ENCODE results near the gene SWI5.
A peak's percentile ranks its signal among the peaks of the same experiment; 100 is the strongest.

Gene SWI5

GRCh38 chr9:128249558-128249907 lies 26.5 kb upstream of the SWI5 start:
- H3K4me3 ChIP-seq (ENCODE audit: insufficient read depth, low read length, poor library complexity, severe bottlenecking): no peak overlapping the region

DNA sequence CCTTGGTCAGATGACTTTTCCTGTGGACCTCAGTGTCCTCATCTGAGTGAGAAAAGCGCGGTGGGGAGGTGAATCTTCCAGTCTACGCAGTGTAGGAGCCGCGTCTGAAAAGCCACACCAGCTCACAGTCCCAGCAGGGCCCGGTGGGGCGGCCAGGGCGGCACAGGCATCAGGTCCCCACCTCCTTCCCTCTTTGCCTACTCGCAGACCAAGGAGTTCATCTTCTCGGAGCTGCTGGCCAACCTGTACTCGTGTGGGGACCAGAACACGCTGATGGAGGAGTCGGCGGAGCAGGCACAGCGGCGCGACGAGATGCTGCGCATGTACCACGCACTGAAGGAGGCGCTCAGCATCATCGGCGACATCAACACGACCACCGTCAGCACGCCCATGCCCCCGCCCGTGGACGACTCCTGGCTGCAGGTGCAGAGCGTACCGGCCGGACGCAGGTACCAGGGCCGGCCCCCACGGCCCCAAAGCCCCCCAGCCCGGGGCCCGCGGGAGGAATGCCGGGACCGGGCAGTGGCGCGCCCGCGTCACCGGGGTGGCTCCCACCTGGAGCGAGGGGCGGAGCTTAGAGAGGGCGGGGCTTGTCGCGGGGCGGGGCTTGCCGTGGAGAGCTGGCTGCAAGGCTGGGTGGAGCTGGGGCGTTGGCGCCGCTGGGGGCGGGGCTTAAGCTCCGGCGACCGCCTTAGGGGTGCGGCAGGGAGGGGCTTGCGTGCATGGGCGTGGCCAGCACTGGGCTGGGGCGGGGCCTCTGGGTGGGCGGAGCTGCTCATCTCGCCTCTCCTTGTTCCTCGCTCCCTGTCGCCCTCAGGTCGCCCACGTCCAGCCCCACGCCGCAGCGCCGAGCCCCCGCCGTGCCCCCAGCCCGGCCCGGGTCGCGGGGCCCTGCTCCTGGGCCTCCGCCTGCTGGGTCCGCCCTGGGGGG lies 25.9 kb upstream of the SWI5 start:
- Histone ChIP-seq H3K79me2 (ENCODE audit: insufficient read depth, low read length) (no peaks in the 10 kb centered on the region), H3F3A (ENCODE audit: insufficient read depth) (0 out of 2 replicates have a peak, but pooled peaks cover 3% of the 10 kb centered on the region), H3K9me3 (ENCODE audit: insufficient read depth, low read length) (no peaks in the 10 kb centered on the region), H4K20me1 (ENCODE audit: low read depth, low read length) (no peaks in the 10 kb centered on the region), H3K27me3 (ENCODE audit: low read length) (no peaks in the 10 kb centered on the region), H3K4me2 (ENCODE audit: low read depth, low read length, poor library complexity, severe bottlenecking) (peak overlapping the region; percentile 56), H3K27ac (ENCODE audit: low read depth, low read length) (no peak overlapping the region), H3K9me2 (replicated peaks; ENCODE audit: insufficient read depth, low read length) (no peaks in the 10 kb centered on the region), H3K36me3 (ENCODE audit: low read length) (no peaks in the 10 kb centered on the region), H3K9ac (ENCODE audit: low read length) (peak overlapping the region; percentile 17; the same call in 1 of the 2 replicates), H3K4me3 (ENCODE audit: insufficient read depth, low read length, poor library complexity, severe bottlenecking) (peak overlapping the region; percentile 54), H2AFZ (ENCODE audit: low read depth, low read length, severe bottlenecking) (peak overlapping the region; percentile 72)
- TF ChIP-seq EZH2phosphoT487 (conservative IDR thresholded peaks at IDR 0.05; ENCODE audit: low read length): no peak
- TF ChIP-seq, protein P1, sequence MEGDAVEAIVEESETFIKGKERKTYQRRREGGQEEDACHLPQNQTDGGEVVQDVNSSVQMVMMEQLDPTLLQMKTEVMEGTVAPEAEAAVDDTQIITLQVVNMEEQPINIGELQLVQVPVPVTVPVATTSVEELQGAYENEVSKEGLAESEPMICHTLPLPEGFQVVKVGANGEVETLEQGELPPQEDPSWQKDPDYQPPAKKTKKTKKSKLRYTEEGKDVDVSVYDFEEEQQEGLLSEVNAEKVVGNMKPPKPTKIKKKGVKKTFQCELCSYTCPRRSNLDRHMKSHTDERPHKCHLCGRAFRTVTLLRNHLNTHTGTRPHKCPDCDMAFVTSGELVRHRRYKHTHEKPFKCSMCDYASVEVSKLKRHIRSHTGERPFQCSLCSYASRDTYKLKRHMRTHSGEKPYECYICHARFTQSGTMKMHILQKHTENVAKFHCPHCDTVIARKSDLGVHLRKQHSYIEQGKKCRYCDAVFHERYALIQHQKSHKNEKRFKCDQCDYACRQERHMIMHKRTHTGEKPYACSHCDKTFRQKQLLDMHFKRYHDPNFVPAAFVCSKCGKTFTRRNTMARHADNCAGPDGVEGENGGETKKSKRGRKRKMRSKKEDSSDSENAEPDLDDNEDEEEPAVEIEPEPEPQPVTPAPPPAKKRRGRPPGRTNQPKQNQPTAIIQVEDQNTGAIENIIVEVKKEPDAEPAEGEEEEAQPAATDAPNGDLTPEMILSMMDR (IDR thresholded peaks at IDR 0.05; ENCODE audit: insufficient read depth, low read length, poor library complexity, severe bottlenecking): no peak

More at GRCh38 chr9:128249558-128249907, 26.5 kb upstream of the SWI5 start:
- Histone ChIP-seq H3K9me2 (replicated peaks; ENCODE audit: insufficient read depth, low read length) (no peaks in the 10 kb centered on the region), H3K36me3 (ENCODE audit: low read length) (no peaks in the 10 kb centered on the region), H3K9me3 (ENCODE audit: insufficient read depth, low read length) (no peaks in the 10 kb centered on the region), H3K4me2 (ENCODE audit: low read depth, low read length, poor library complexity, severe bottlenecking) (peak overlapping the region; percentile 56), H3K27me3 (ENCODE audit: low read length) (no peaks in the 10 kb centered on the region), H4K20me1 (ENCODE audit: low read depth, low read length) (no peaks in the 10 kb centered on the region), H3K79me2 (ENCODE audit: insufficient read depth, low read length) (no peaks in the 10 kb centered on the region), H3F3A (ENCODE audit: insufficient read depth) (0 out of 2 replicates have a peak, but pooled peaks cover 3% of the 10 kb centered on the region), H2AFZ (ENCODE audit: low read depth, low read length, severe bottlenecking) (peak overlapping the region; percentile 72), H3K9ac (ENCODE audit: low read length) (0 out of 2 replicates have a peak overlapping the region, but pooled peaks have one; percentile 17), H3K27ac (ENCODE audit: low read depth, low read length) (no peak overlapping the region)
- no peak for TF ChIP-seq EZH2phosphoT487 (conservative IDR thresholded peaks at IDR 0.05; ENCODE audit: low read length)
- TF ChIP-seq, protein P1 (IDR thresholded peaks at IDR 0.05; ENCODE audit: insufficient read depth, low read length, poor library complexity, severe bottlenecking): no peak

GRCh38 chr9:128250839-128251731 lies 25.0 kb upstream of the SWI5 start:
- Histone ChIP-seq H2AFZ (ENCODE audit: low read depth, low read length, severe bottlenecking) (no peak overlapping the region), H3K4me2 (ENCODE audit: low read depth, low read length, poor library complexity, severe bottlenecking) (peak overlapping the region; percentile 50), H3K9ac (ENCODE audit: low read length) (no peak overlapping the region), H3F3A (ENCODE audit: insufficient read depth) (0 out of 2 replicates have a peak, but pooled peaks cover 3% of the 10 kb centered on the region), H3K79me2 (ENCODE audit: insufficient read depth, low read length) (no peaks in the 10 kb centered on the region), H3K36me3 (ENCODE audit: low read length) (no peaks in the 10 kb centered on the region), H3K9me2 (replicated peaks; ENCODE audit: insufficient read depth, low read length) (no peaks in the 10 kb centered on the region), H3K27ac (ENCODE audit: low read depth, low read length) (no peak overlapping the region), H3K4me3 (ENCODE audit: insufficient read depth, low read length, poor library complexity, severe bottlenecking) (peak overlapping the region; percentile 36), H3K27me3 (ENCODE audit: low read length) (no peaks in the 10 kb centered on the region), H4K20me1 (ENCODE audit: low read depth, low read length) (no peaks in the 10 kb centered on the region), H3K9me3 (ENCODE audit: insufficient read depth, low read length) (no peaks in the 10 kb centered on the region)
- no peak for TF ChIP-seq EZH2phosphoT487 (conservative IDR thresholded peaks at IDR 0.05; ENCODE audit: low read length)
- TF ChIP-seq, protein P1 (IDR thresholded peaks at IDR 0.05; ENCODE audit: insufficient read depth, low read length, poor library complexity, severe bottlenecking): no peak
